Loucy (cell line): ENCODE data around the gene CA5A.

ENCODE experiments used
- CTCF ChIP-seq: fragments of 200-600 bp; sonication (generic); conservative IDR thresholded peaks from 2 replicates; pipeline ENCODE4 v1.5.1; 2014; ENCODE audit warnings: mild to moderate bottlenecking, antibody characterized with exemption, low read length
- EZH2phosphoT487 ChIP-seq: fragments of 200-600 bp; IDR thresholded peaks from 2 replicates; pipeline ENCODE4 v1.6.1; 2018; ENCODE audit warnings: antibody characterized with exemption, mild to moderate bottlenecking, moderate library complexity, borderline replicate concordance

GRCh38 chr16:87931504-87931903, 4.8 kb downstream of the CA5A start:
- TF ChIP-seq CTCF (no peak), EZH2phosphoT487 (no peak)
